ENCODE measurements around the gene TMEM169. TPM values are rescaled to one million over a fixed set of nuclear protein-coding genes. Genes with fewer than 3 reads are reported as not detected.

The TMEM169 gene
- total and polyA plus RNA-seq, 9 of the 15 experiments (the other 6 are each of a cell fraction or from before 2014, with no cell fraction given) = 0.01 to 0.09 (median 0.04) TPM; not detected in 5

DNA sequence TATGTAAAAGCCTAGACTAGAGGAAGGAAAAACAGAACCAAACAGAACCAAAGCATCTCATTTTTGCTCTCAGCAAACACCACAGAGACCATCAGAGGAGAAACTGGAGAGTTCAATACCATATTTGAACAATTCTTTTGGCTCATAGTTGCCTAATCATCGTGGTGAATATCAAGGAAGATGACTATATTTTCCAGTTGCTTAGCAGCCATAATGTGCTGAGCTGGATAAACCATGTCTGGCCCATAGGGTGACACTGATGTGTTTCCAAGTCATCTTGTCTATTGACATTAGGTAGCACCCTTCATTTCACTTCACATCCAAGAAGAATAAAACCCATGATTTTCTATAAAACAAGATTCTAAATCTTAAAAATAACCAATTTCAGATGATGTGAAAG is 21.5 kb downstream of the TMEM169 start:
- ChIA-PET CTCF (ENCODE audit: low intra/inter-chr PET ratio) (no interaction called here), POLR2A (interaction anchor here (1.2 kb wide), 1 partner anchor 16 kb away, joined by 4 read pairs; no protein-coding TSS in a partner anchor)
- in situ Hi-C loops (cut with MboI) (no loop called here), intact Hi-C loops (cut with micrococcal nuclease) (loop anchor here (10.0 kb wide), 1 partner anchor 148 kb away; no protein-coding TSS in a partner anchor)
- Histone ChIP-seq H3K27ac (ENCODE audit: extremely low read depth, low read depth, low read length) (no peak overlapping the region), H3K4me1 (replicated peaks in 1 of 2; ENCODE audit: control insufficient read depth in 2 of 2, insufficient read depth in 2 of 2, low read length in 2 of 2) (peaks cover 2% of the 10 kb centered on the region in 2 experiments; a peak in 3 of 5 replicates), H3K36me3 (ENCODE audit: control insufficient read depth, insufficient read depth, low read length) (no peaks in the 10 kb centered on the region), H3K9ac (ENCODE audit: insufficient read depth in 1 of 2, low read depth in 2 of 2, low read length in 2 of 2) (no peak overlapping the region), H3K9me1 (ENCODE audit: control insufficient read depth, insufficient read depth, low read length) (no peaks in the 10 kb centered on the region), H3K27me3 (ENCODE audit: control insufficient read depth in 2 of 2, insufficient read depth in 2 of 2, low read length in 2 of 2) (no peaks in the 10 kb centered on the region), H3K4me2 (ENCODE audit: insufficient read depth, low read length) (no peak overlapping the region), H3K9me3 (replicated peaks; ENCODE audit: control insufficient read depth, insufficient read depth, low read depth, low read length) (no peaks in the 10 kb centered on the region), H4K20me1 (replicated peaks; ENCODE audit: control insufficient read depth, insufficient read depth, low read length) (no peaks in the 10 kb centered on the region), H2AFZ (ENCODE audit: low read depth, low read length) (no peak overlapping the region), H3K79me2 (ENCODE audit: control insufficient read depth, insufficient read depth, low read length) (no peaks in the 10 kb centered on the region), H3K4me3 (no peak overlapping the region)
- no peak for DNase-seq (ENCODE audit: extremely low read depth in 1 of 4, low spot score in 3 of 4)
- WGBS (ENCODE audit: insufficient coverage, low coverage, missing lambda C conversion rate) = 0% methylated on average over 1 of the region's 1 CpG
- ATAC-seq = no peak
- no peak for FAIRE-seq
- TF ChIP-seq GTF2B (IDR thresholded peaks at IDR 0.05; ENCODE audit: extremely low read depth, insufficient read length) = no peak
- peak; percentile 63 for TF ChIP-seq MAFG (tag; conservative IDR thresholded peaks at IDR 0.05)
- TF ChIP-seq ZNF316 (IDR thresholded peaks at IDR 0.05) = peak; percentile 78
- no peak for TF ChIP-seq ZHX1 (conservative IDR thresholded peaks at IDR 0.05; ENCODE audit: low read length)
- peak; percentile 50; the same call in 1 of the 2 replicates for TF ChIP-seq C11orf30 (IDR thresholded peaks at IDR 0.05; ENCODE audit: low read depth)
- TF ChIP-seq MAFK (IDR thresholded peaks at IDR 0.05; ENCODE audit: low read length) = peak; percentile 45; the same call in 1 of the 2 replicates
- TF ChIP-seq NFE2 (IDR thresholded peaks at IDR 0.05; ENCODE audit: low read depth) = peak; percentile 40; the same call in 1 of the 2 replicates
- TF ChIP-seq RFX1 (IDR thresholded peaks at IDR 0.05) = peak; percentile 40; the same call in 1 of the 2 replicates
- BruUV-seq (replicated peaks) = no TSS peak

Measured in K562 (cell line).